Nephron progenitor cell (in vitro differentiated cells): ENCODE results near the gene ARMC8.
A peak's percentile ranks its signal among the peaks of the same experiment; 100 is the strongest.

Experiments used
- DNase-seq: peaks from one replicate; pipeline ENCODE4 v3.0.0; 2021
- H3K27ac Mint-ChIP-seq: 2 replicates; pipeline ENCODE4 v1.8.0; 2021; ENCODE audit warnings: mild to moderate bottlenecking, moderate library complexity, mixed read lengths
- H3K27me3 Mint-ChIP-seq: 2 replicates; pipeline ENCODE4 v1.8.0; 2021; ENCODE audit warnings: mild to moderate bottlenecking, low read depth, mixed read lengths; ENCODE audit not compliant: poor library complexity
- H3K36me3 Mint-ChIP-seq: 2 replicates; pipeline ENCODE4 v1.8.0; 2021; ENCODE audit warnings: low read depth, mixed read lengths
- H3K4me1 Mint-ChIP-seq: 2 replicates; pipeline ENCODE4 v1.8.0; 2021; ENCODE audit warnings: mixed read lengths
- H3K4me3 Mint-ChIP-seq: 2 replicates; pipeline ENCODE4 v1.8.0; 2021; ENCODE audit warnings: mild to moderate bottlenecking, moderate library complexity, mixed read lengths
- H3K9me3 Mint-ChIP-seq: 2 replicates; pipeline ENCODE4 v1.8.0; 2021; ENCODE audit warnings: mild to moderate bottlenecking, moderate library complexity, mixed read lengths
- TF ChIP-seq, protein P1 (sequence below): fragments of 200-600 bp; sonication (generic); IDR thresholded peaks from 2 replicates; pipeline ENCODE4 v1.5.0; 2021; ENCODE audit warnings: antibody characterized with exemption

Gene ARMC8

DNA sequence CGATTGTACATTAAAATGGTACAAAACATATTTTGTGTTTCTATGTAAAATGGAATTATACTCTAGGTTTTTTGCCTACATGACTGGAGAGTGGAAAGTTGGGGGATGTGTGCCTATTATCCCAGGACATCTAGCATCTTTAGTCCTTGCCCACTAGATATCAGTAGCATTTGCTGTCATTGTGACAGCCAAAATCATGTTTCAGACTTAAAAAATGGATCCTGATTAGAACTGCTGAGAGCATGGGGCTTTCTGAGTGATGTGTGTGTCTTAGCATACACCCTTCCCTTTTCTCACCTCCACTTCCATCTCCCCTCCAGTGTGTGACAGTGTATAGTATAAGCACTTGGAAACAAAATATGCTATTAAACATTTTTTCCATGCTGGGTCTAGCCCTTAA, 13.3 kb downstream of the ARMC8 start:
- Mint-ChIP-seq H3K36me3 (peaks cover 34% of the 10 kb centered on the region), H3K27me3 (no peaks in the 10 kb centered on the region), H3K4me3 (no peak overlapping the region), H3K4me1 (peaks cover 24% of the 10 kb centered on the region), H3K9me3 (no peaks in the 10 kb centered on the region), H3K27ac (no peak overlapping the region)
- TF ChIP-seq, protein P1, sequence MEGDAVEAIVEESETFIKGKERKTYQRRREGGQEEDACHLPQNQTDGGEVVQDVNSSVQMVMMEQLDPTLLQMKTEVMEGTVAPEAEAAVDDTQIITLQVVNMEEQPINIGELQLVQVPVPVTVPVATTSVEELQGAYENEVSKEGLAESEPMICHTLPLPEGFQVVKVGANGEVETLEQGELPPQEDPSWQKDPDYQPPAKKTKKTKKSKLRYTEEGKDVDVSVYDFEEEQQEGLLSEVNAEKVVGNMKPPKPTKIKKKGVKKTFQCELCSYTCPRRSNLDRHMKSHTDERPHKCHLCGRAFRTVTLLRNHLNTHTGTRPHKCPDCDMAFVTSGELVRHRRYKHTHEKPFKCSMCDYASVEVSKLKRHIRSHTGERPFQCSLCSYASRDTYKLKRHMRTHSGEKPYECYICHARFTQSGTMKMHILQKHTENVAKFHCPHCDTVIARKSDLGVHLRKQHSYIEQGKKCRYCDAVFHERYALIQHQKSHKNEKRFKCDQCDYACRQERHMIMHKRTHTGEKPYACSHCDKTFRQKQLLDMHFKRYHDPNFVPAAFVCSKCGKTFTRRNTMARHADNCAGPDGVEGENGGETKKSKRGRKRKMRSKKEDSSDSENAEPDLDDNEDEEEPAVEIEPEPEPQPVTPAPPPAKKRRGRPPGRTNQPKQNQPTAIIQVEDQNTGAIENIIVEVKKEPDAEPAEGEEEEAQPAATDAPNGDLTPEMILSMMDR: no peak
- no peak for DNase-seq

GRCh38 chr3:138202945-138203701, 16.0 kb downstream of the ARMC8 start:
- TF ChIP-seq, protein P1: no peak
- peaks cover 28% of the 10 kb centered on the region for H3K4me1 Mint-ChIP-seq
- H3K27ac Mint-ChIP-seq: no peak overlapping the region
- H3K36me3 Mint-ChIP-seq: peaks cover 48% of the 10 kb centered on the region
- H3K27me3 Mint-ChIP-seq: no peaks in the 10 kb centered on the region
- peaks cover 9% of the 10 kb centered on the region for H3K9me3 Mint-ChIP-seq
- H3K4me3 Mint-ChIP-seq: no peak overlapping the region
- DNase-seq: no peak

DNA sequence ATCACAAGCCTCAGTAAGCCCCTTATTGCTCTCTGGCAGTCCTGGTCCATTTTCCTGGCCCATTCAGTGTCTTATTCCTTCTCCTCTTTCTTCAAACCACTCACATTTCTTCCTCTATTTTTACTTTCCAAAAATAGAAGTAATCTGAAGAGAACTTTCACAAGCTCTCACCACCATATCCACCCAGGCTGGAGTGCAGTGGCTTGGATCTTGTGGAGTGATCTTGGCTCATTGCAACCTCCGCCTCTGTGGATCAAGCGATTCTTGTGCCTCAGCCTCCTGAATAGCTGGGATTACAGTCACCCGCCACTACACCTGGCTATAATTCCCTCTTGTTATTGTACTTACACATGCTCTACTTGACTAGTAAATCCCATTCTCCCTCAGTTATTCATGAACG, 16.8 kb downstream of the ARMC8 start:
- DNase-seq: no peak
- H3K27ac Mint-ChIP-seq: peak overlapping the region; percentile 5
- H3K36me3 Mint-ChIP-seq: peaks cover 50% of the 10 kb centered on the region
- H3K4me1 Mint-ChIP-seq: peaks cover 28% of the 10 kb centered on the region
- TF ChIP-seq, protein P1: no peak
- H3K9me3 Mint-ChIP-seq: peaks cover 9% of the 10 kb centered on the region
- H3K4me3 Mint-ChIP-seq: no peak overlapping the region
- no peaks in the 10 kb centered on the region for H3K27me3 Mint-ChIP-seq

DNA sequence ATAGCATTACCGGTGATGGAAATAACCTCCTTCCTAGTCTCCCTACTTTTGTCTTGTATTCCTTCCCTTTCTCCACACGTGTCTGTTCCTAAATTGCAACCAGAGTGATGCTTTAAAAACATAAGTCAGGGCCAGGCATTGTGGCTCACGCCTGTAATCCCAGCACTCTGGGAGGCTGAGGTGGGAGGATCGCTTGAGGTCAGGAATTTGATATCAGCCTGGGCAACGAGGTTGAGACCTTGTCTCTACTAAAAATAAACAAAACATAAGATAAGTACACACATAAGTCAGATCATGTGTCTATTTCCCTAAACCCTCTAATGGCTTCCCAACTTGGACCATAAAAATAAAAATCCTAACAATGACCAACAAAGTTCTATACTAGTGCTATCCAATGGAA, 18.4 kb downstream of the ARMC8 start:
- Mint-ChIP-seq H3K27me3 (no peaks in the 10 kb centered on the region), H3K4me1 (peaks cover 33% of the 10 kb centered on the region), H3K9me3 (peaks cover 9% of the 10 kb centered on the region), H3K36me3 (peaks cover 55% of the 10 kb centered on the region), H3K4me3 (no peak overlapping the region), H3K27ac (peak overlapping the region; percentile 73)
- no peak for DNase-seq
- TF ChIP-seq, protein P1: no peak

DNA sequence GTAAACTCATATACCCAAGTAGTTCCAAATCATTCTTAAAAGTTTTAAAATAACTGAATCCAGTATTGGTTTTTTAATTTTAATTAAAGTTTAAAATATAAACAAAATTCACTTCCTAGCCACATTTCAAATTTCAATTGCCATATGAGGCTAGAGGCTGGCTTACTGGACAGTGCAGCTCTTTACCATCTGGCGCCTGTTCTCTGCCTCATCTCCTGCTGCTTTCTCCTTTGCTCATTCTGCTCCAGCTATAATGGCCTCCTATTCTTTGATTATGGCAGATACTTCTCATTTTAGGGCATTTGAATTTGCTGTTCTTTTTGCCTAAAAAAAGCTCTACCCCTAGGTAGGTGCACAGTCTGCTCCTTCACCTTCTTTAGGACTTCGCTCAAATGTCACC, 19.1 kb downstream of the ARMC8 start:
- H3K27ac Mint-ChIP-seq: no peak overlapping the region
- DNase-seq: no peak
- peaks cover 36% of the 10 kb centered on the region for H3K4me1 Mint-ChIP-seq
- no peaks in the 10 kb centered on the region for H3K27me3 Mint-ChIP-seq
- peaks cover 9% of the 10 kb centered on the region for H3K9me3 Mint-ChIP-seq
- H3K36me3 Mint-ChIP-seq: peaks cover 57% of the 10 kb centered on the region
- TF ChIP-seq, protein P1: no peak
- H3K4me3 Mint-ChIP-seq: no peak overlapping the region

- no peak for DNase-seq
- Mint-ChIP-seq H3K9me3 (peaks cover 9% of the 10 kb centered on the region), H3K27me3 (no peaks in the 10 kb centered on the region)
Observed at GRCh38 chr3:138210528-138210927, 23.4 kb downstream of the ARMC8 start.

More at GRCh38 chr3:138210528-138210927, 23.4 kb downstream of the ARMC8 start:
- Mint-ChIP-seq H3K4me1 (peaks cover 11% of the 10 kb centered on the region), H3K27ac (no peak overlapping the region), H3K4me3 (no peak overlapping the region), H3K36me3 (peaks cover 60% of the 10 kb centered on the region)
- TF ChIP-seq, protein P1: no peak
